ENCODE measurements around the gene GRAMD2A.

GRAMD2A gene

DNA sequence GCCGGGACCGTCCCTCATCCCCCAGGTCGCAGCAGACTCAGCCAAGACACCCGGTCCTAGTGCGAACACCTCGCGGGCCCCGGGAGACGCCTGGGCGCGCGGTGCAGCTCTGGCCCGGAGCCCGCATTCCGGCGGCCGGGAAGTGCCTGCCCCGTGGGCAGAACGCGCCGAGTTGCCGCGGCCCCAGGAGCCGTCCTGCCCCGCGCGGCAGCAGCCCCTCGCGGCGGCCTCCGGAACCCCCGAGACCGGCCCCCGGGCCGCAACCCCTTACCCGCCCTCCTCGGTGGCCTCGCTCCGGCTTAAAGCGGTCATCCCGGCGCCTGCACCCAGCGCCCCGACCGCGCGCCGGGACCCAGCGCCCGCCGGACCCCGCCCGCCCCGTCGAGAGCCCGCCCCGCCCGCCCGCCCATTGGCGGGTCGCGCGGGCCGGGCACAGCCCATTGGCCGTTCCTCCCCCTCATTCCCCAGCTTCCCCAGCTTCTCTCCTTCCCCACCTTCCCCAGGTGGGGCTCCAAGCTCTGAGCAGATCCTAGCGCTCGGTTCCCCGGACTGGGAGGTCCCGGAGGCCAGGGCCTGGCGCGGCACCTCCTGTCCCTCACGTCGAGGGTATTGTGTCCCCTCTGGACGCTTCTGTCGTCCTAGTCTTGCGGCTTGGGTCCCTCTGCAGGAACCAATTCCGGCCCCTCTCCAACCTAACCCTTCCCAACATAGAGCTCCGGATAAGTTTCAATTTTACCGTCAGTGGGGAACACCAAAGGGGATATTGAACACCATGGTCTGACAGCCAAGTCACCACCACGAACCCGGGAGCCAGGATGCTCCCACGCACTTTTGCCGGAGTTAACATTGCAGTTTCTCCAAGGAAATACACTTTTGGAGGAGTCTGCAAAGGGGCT is at the start of gene GRAMD2A:
TSS of gene GRAMD2A (minus strand) at position 328 of the 896 bp plus-strand sequence.
- DNase-seq (ENCODE audit: low read depth in 2 of 2), result no peak

DNA sequence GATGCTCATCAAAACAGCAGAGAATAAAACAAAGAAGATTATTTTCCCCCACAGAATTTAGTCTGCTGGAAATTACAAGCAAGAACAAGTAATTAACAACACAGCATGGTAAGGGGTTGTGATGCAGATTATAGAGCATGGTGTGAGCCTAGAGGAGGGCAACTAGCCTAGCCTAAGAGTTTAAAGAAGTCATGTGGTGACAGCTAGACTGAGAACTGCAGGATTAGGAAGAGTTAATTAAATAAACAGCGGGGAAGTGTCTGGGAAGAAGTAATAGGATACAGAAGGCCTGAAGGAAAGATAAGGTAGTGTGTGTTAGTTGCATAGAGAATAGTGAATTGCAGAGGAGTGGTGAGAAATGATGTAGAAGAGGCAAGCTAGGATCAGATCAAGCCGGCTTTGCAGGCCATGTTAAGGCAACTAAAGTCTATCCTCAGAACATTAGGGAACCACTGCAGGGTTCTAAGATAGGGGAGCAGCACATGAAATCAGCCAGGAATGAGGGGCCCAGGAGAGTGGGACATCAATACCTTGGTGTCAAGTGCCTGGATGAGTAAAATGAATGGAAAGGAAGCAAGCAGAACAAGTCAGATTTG is 45.3 kb upstream of the GRAMD2A start:
- no peak for DNase-seq (ENCODE audit: low read depth in 2 of 2)

DNA sequence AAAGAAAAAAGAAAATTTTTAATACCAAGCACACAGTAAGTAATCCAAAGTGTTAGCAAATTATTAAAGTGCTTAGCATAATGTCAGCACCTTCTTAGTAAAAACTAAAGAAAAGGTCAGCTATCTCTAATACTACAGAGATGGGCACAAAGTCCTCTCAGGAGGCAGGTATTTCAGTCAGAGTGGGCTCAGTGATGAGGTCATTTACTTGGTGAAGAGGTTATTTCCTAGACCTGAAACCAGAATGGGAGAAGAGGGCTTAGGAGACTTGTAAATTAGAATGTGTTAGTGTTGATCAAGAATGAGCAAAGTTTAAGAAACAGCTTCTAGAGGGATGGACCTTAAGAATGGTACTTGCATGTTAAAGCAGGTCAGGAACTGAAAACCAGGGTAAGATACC is 42.1 kb upstream of the GRAMD2A start:
- no peak for DNase-seq (ENCODE audit: low read depth in 2 of 2)

DNA sequence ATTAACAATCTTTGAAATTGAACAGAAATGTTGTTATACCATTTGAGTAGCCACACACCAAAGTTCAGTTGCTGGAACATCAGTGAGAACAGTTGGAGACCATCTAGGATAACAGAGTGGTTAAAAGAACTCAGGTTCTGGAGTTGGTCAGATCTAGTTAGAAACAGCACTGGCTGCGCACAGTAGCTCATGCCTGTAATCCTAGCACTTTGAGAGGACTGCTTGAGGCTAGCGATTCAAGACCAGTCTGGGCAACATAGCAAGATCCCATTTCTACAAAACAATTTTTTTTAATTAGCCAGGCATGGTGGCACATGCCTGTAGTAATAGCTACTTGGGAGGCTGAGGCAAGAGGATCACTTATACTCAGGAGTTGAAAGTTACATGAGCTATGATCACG is 41.0 kb upstream of the GRAMD2A start:
- no peak for DNase-seq (ENCODE audit: low read depth in 2 of 2)

DNA sequence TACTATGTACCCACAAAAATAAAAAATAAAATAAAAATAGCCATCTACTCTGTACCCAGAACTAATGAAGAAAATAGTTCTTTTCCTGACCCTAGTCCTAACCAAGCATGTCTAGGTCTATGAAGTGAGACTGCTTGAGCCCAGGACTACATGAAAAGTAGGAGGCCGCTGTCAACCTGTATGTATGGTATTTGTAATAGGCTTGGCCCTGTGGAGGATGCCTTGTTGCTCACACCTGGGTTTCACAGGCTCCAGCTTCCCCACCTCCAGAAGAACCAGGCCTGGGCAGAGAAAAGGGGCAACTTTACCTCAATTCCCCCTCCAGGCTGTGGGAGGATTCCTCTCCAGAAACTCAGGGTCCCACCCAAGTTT is 40.3 kb upstream of the GRAMD2A start:
- no peak for DNase-seq (ENCODE audit: low read depth in 2 of 2)

DNA sequence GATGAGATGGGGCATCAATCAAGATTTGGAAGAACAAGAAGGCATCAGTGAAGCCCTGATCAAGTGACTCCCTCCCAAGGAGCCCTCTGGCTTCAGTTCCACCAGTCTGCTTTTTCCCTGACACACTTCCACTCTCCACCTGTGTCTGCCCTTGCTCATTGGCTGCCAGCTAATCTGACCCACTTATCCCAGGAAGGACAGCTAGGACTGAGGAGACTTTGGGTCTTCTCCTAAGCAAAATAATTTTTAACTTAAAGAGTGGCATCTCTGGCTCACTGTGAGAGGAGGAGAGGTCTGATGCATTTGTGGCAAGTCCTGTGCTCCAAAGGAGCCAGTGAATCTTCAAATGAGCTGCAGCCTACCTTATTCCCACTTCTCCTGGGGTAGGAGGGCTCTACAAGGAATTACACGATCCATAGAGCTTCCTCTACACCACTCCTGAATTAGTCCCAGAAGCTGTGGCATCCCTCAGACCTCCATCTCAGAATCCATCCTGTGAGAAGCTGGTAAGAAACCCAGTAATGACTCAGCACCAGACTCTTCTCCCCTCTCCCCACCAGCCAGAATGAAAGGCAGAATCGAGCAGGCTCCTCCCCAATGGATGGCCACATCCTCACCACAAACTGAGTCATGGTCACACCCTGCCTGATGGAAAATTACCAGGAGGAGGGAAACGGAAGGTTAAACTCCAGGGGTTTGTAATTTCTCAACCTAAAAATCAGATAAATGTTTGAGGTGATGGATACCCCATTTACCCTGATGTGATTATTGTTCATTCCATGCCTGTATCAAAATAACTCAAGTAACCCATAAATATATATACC is 39.7 kb upstream of the GRAMD2A start:
- peak; percentile 53 to 71 for DNase-seq (ENCODE audit: low read depth in 2 of 2)

DNA sequence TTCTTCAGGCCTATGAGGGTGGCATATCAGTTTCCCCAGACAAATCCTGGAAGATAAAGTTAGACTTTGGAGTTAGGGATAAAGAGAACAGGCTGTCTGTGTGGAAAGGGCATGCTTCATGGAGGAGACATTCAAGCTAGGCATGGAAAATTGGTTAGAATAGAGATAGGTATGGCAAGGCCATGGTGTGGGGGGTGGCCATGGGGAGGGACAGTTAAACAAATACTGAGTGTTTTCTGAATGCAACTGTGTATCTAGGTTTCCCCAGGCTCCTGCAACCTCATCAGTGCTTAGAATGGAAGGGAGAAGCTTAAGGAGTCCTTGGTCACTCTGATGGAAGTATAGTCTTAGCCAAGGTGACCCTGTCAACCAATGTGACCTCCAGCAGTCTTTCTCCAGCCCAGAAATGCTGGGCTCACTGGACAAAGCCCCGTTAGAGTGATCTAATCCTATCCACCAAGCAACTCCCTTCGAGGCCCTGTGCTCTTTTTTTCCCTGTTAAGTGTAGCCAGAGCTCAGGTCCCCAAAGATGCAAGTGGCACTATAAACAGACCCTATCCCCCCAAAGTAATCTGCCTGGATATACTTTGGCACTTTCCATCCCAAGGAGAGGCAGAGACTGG is 38.9 kb upstream of the GRAMD2A start:
- DNase-seq (ENCODE audit: low read depth in 2 of 2), result no peak

DNA sequence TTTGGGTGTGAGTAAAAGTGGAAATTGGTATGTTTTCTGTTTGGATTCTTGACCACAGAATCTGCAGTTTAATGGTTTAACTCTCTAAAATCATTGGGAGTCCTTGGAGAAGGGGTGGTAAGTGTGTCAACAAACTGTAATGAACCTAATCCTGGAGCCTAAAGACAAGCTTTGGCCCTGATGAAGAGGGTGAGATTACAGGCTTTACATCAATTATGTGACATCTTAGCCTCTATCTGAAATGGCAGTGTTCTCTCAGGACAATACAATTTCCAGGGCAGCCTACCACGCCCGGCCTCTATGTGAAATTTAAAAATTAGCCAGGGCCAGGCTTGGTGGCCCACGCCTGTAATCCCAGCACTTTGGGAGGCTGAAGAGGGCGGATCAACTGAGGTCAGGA is 37.7 kb upstream of the GRAMD2A start:
- no peak for DNase-seq (ENCODE audit: low read depth in 2 of 2)

DNA sequence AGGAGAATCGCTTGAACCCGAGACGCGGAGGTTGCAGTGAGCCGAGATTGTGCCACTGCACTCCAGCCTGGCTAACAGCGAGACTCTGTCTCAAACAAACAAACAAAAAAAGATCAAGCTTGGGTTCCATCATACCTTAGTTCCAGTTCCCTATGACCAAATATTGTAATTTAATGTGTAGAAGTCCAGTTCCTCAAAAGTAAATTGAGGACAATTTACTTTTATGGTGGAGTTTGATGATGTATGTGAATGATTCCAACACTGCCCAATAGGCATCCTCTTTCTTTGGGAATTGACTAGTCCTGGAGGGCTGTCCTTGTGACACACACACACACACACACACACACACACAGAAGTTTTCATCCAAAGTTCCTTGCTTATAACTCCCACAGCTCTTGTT is 36.2 kb upstream of the GRAMD2A start:
- no peak for DNase-seq (ENCODE audit: low read depth in 2 of 2)

DNA sequence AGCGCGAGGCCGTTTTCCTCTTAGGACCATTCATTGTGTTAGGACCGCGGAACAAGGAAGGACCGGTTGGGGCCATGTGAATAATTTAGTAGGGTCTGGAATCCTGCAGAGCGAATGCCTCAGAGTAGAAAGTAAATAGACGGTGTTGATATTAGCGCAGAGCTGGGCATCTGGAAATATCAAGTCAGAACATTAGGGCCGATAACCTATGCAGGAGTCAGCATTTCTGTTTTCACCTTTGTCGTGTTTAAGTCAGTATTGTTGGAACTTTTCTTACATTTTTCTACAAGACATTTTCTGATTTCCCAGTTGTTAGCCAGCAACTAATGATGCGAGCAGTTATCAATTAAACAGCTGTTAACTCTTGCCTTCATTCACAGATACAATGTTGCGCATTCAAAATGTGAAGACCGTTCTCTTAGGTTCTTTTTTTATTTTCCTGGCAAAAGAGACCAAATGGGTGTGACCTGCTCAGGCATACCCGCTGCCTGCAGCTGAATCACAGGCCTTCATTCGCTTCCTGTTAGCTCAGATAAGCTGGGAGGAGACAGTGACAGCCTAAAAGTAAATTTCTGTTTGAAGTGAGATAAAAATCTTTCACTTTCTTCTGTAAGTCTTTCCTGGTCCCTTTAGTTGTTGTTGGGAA is 34.4 kb upstream of the GRAMD2A start:
- peak; percentile 37 to 49 for DNase-seq (ENCODE audit: low read depth in 2 of 2)

DNA sequence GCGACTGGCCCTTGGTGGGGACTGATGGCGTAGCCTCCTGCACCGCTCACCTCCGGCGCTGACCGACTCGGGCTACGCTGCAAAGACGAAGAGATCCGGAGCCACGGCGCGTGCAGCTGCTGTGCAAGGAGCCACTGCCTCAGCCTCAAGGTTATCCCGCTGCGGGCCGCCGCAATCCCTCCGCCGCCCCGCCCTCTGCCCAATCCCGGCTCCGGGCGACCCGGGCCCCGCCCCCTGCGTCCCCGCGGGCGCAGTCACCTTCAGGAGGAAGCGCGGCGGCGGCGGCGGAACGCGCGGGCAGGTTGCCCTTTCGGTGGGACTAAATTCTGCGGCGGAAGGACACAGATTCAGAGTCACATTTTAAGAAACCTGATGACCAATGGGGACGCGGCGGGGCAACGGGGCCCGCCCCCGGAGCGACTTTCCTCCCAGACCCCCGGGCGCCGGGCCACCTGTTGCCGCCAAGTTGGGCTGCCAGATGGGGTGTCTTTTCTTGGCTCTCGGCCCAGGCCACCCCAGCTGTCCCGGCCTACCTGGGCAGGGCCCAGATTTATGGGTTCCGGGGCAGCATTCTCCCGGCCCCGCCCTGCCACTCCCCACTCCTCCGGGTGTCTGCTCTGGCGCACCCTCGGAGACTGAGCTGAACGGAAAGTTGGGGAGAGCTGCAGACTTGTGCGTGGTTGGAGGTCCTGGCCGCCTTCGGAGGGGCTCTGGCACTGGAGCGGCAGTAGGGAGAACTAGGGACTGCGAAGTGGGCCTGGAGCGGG is 33.7 kb upstream of the GRAMD2A start, which contains the start of gene PKM:
TSS of gene PKM (minus strand) at position 125 of the 767 bp plus-strand sequence. CDS start 12,093 bp downstream, outside the sequence.
- peak; percentile 90 to 95 for DNase-seq (ENCODE audit: low read depth in 2 of 2)

DNA sequence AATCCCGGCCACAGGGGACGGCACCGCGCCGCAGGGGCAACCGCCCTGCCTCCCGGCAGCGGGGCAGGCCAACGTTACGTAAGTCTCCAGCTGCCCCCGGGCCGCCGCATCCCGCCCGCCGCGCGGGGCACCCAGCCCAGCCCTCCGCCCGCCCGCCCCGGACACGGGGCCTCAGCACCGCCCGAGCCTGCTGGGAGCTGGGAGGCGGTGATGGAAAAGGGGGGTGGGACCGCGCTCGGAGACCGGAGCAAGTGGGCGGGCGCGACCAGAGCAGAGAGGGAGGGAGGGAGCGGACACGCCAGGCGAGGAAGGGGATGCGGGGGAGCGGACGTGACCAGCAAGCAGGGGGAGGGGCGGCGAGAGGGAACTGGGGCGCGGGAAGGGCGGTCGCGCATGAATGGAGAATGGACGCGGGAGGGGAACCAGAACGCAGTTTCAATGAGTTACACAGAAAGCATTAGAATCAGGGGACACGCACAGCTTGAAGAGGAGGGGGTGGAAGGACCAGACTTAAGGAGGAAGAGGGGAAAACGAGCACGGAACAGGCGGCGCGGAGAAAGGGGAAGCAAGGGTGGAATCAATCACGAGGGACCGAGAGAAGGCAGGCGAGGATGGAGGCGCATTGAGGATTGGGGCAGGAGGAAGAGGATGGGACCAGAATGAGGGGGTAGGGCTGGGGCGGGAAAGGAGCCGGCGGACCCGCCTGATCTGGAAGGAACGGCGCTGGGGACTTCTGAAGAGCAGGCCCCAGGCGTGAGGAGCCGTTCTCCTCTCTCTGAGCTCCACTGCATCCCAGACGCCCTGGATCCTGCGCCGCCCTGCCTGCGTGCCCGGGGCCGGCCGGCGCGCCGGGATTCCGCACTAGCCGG is 32.8 kb upstream of the GRAMD2A start:
- DNase-seq (ENCODE audit: low read depth in 2 of 2), result peak; percentile 73 to 80

DNA sequence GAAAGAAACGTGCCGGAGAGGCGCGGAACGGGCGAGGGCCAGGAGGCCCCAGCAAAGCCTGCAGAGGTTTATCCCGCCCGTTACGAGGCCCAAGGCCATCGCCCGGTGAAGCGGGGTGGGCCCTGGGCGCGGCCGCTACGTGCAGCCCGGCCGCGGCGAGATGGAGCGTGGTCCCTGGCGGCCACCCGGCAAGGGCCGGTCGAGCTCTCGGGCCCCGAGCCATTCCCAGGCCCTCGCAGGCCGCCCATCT is 32.3 kb upstream of the GRAMD2A start:
- no peak for DNase-seq (ENCODE audit: low read depth in 2 of 2)

DNA sequence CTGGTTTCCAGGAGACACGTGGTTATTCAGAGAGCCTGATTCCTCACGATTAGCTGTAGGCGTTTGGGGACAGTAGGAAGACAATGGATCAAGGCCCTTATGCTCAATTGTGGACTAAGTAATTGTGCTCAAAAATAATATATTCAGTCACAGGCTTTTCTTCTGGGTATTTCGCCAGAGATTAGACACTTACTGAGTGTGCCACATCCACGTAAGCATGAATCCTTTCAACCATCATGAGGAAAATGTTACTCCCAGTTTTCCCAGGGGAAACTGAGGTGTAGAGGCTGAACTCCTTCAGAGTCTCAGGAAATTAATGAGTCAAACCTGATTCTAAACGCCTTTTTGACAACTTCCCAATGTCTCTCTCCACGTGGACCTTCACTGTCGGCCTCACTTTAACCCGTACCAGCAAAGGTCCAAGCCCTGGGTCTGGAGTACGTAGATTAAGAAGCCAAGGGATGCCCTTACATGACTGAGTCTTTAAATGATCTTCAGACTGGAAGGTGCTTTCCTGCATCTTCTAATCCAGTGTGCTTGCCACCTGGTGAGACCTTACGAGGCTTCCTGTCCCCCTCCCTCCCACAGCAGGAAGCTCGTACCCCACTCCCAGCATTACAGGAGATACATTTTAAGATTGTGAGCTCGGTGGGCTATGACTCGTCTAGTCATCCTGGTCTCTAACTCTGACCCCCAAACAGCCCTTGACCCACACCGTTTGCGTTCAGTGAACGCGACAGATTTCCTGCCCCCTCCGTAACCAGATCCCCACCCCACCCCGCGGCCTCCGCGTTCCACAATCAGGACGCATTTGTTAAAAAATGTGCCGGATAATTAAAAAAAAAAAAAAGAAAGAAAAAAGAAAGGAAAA is 31.7 kb upstream of the GRAMD2A start:
- peak; percentile 29 to 34 for DNase-seq (ENCODE audit: low read depth in 2 of 2)

DNA sequence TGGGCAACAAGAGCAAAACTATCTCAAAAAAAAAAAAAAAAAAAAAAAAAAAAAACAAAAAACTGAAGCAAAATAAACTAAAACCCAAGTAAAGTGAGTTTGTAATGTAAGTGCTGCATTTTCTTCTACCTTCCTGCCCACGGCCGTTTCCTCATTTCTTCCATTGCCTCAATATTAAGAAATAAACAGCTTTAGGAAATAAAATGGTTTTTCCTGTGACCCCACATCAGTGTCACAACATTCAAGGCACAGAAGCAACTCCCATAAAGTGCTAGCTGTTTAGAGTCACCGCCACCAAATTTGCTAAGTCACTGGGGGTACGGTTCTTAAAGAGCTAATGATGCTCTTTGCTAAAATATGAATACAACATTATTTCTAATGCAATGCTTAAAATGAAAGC is 30.1 kb upstream of the GRAMD2A start:
- DNase-seq (ENCODE audit: low read depth in 2 of 2), result no peak

DNA sequence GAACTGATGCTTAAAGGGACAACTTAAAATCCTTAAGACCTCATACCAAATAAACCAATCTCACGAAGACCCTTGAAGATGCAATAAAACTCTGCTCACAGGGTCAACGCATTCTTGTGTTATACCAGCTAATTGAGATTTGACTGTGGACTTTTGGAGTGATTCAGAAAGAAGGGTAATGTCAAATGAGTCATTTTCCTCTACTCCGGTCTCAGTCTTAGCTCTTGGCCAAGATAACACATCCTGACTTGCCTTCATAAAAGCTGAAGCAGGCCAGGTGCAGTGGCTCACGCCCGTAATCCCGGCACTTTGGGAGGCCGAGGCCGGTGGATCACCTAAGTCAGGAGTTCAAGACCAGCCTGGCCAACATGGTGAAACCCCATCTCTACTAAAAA is 29.6 kb upstream of the GRAMD2A start:
- DNase-seq (ENCODE audit: low read depth in 2 of 2), result no peak

DNA sequence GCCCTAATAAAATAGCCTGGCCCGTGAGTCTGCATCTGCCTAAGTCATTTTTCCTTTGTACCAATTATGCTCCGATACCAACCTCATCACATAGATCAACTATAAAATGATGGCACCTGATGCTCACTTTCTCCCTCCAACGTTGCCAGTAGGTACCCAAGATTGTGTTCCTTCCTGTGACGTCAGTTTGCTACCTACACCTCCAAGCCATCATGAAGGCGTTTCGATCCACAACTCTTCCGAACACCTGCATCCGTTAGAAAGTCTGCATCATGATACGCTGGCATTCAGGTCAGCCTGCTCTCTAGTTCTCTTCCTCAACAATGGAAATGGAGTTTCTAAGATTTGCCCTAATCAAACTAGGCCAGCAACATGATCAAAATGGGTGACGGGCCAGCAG is 25.7 kb upstream of the GRAMD2A start:
- DNase-seq (ENCODE audit: low read depth in 2 of 2), result no peak

DNA sequence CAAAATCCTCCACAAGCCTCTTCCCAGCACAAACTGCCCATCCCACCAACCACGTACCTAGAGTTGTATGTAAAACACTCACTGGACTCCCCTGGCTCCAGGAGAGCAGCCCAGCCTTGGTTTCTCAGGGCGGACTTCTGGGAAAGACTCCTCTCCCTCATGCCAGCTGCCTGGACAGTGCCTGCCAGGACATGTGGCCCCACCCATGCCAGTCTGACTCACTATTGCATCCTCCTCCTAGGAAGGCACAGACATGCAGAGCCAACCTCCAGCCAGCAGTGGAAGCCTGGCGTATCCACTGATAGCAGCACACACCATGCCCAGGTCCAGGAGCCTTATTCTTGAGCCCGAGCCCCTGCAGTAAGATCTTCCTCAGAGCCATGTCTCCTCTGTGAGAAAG is 24.8 kb upstream of the GRAMD2A start:
- no peak for DNase-seq (ENCODE audit: low read depth in 2 of 2)

DNA sequence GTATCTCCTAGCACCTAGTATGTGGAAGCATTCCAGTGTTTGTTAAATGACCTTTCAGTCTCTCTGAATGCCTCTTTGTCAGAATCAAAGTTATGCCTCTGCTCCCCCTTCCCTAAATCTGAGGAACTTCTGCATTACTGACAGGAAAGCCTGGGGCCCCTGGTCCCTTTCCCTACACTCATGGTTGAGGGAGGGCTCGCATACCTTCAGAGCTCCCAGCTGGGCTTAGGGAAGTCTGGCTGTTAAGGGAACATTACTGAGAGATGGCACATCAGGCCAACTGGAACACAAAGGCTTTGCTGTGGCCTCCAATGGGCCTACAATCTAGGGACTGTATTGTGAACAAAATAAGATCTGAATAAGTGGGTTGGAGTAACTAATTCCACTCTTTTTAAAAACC is 23.1 kb upstream of the GRAMD2A start:
- no peak for DNase-seq (ENCODE audit: low read depth in 2 of 2)
